DMS53 (cell line): ENCODE data around the gene RPS6KC1.

Source experiments
- DNase-seq: peaks from one replicate; lab custom pipeline; 2025; lab: John Stamatoyannopoulos, UW

The RPS6KC1 gene

GRCh38 chr1:213242883-213243282 is 191.8 kb downstream of the RPS6KC1 start:
- no peak for DNase-seq

- DNase-seq = peak; percentile 83
These were observed 193.6 kb downstream of the RPS6KC1 start for GRCh38 chr1:213244664-213245091.

GRCh38 chr1:213245260-213245910 is 194.3 kb downstream of the RPS6KC1 start:
- peak; percentile 23 for DNase-seq

- no peak for DNase-seq
These were observed 196.0 kb downstream of the RPS6KC1 start for GRCh38 chr1:213247038-213247437.

- no peak for DNase-seq
These were observed 198.4 kb downstream of the RPS6KC1 start for GRCh38 chr1:213249395-213249794.

GRCh38 chr1:213250041-213250440 is 199.0 kb downstream of the RPS6KC1 start:
- no peak for DNase-seq

- no peak for DNase-seq
These were observed 199.4 kb downstream of the RPS6KC1 start for GRCh38 chr1:213250446-213250845.

GRCh38 chr1:213251972-213252371 is 200.9 kb downstream of the RPS6KC1 start:
- DNase-seq = no peak

GRCh38 chr1:213256438-213257087 is 205.5 kb downstream of the RPS6KC1 start:
- DNase-seq = no peak

- DNase-seq = no peak
These were observed 209.5 kb downstream of the RPS6KC1 start for GRCh38 chr1:213260311-213261075.

- no peak for DNase-seq
These were observed 213.5 kb downstream of the RPS6KC1 start for GRCh38 chr1:213264531-213264930.

GRCh38 chr1:213266983-213267772 is 216.1 kb downstream of the RPS6KC1 start:
- no peak for DNase-seq

- DNase-seq = no peak
These were observed 217.2 kb downstream of the RPS6KC1 start for GRCh38 chr1:213268221-213268620.

- DNase-seq = no peak
These were observed 218.8 kb downstream of the RPS6KC1 start for GRCh38 chr1:213269829-213270228.

- DNase-seq = no peak
These were observed 222.5 kb downstream of the RPS6KC1 start for GRCh38 chr1:213273546-213273945.

GRCh38 chr1:213274140-213274539 is 223.1 kb downstream of the RPS6KC1 start:
- DNase-seq = peak; percentile 52

- DNase-seq = no peak
These were observed 224.3 kb downstream of the RPS6KC1 start for GRCh38 chr1:213275293-213275692.

- DNase-seq = peak; percentile 28
These were observed 225.2 kb downstream of the RPS6KC1 start for GRCh38 chr1:213276236-213276635.

GRCh38 chr1:213277036-213277435 is 226.0 kb downstream of the RPS6KC1 start:
- peak; percentile 62 for DNase-seq

- DNase-seq = no peak
These were observed 228.4 kb downstream of the RPS6KC1 start for GRCh38 chr1:213279410-213279809.

- no peak for DNase-seq
These were observed 230.7 kb downstream of the RPS6KC1 start for GRCh38 chr1:213281640-213282301.

- DNase-seq = peak; percentile 53
These were observed 233.6 kb downstream of the RPS6KC1 start for GRCh38 chr1:213284626-213285025.
